MCF 10A (cell line): ENCODE results near the gene CDC14B. TPM values are rescaled to one million over a fixed set of nuclear protein-coding genes. Genes with fewer than 3 reads are reported as not detected.

Experiments used
- total RNA-seq: library from RNA; stranded (reverse); gene quantifications from 2 replicates; pipeline ENCODE4 v1.2.3, GENCODE V29; 2022

CDC14B gene
- total RNA-seq, 1 experiment from 2014 or later = 7.0 TPM

Other genes starting within 250 kb of the CDC14B start
- 20.8 and 28.0 TPM in 2 replicates for gene SLC35D2, start 236.1 kb downstream of the CDC14B start, total RNA-seq
- gene ZNF367, start 201.5 kb downstream of the CDC14B start, total RNA-seq = 1.5 and 2.7 TPM in 2 replicates
- 4.3 and 6.3 TPM in 2 replicates for gene HABP4, start 169.7 kb downstream of the CDC14B start, total RNA-seq
- 15.6 and 17.0 TPM in 2 replicates for gene PRXL2C, start 35.5 kb upstream of the CDC14B start, total RNA-seq
- gene ZNF510, start 158.2 kb upstream of the CDC14B start, total RNA-seq = 10.1 and 10.8 TPM in 2 replicates
- 5.2 and 6.0 TPM in 2 replicates for gene ZNF782, start 234.7 kb upstream of the CDC14B start, total RNA-seq